Middle frontal gyrus (tissue), 1 donor: Measurements from ENCODE around the gene NANS.
A peak's percentile ranks its signal among the peaks of the same experiment; 100 is the strongest.
"Not testable (repeated sequence)": the region's sequence is repeated elsewhere in the genome, so short reads cannot be mapped to it uniquely, and the experiment has no call there.

ENCODE experiments used
- DNase-seq: peaks from one replicate; pipeline ENCODE4 v3.0.0-alpha.2; 2015; ENCODE audit warnings: low spot score; ENCODE audit errors: extremely low spot score

NANS gene, protein sequence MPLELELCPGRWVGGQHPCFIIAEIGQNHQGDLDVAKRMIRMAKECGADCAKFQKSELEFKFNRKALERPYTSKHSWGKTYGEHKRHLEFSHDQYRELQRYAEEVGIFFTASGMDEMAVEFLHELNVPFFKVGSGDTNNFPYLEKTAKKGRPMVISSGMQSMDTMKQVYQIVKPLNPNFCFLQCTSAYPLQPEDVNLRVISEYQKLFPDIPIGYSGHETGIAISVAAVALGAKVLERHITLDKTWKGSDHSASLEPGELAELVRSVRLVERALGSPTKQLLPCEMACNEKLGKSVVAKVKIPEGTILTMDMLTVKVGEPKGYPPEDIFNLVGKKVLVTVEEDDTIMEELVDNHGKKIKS

DNA sequence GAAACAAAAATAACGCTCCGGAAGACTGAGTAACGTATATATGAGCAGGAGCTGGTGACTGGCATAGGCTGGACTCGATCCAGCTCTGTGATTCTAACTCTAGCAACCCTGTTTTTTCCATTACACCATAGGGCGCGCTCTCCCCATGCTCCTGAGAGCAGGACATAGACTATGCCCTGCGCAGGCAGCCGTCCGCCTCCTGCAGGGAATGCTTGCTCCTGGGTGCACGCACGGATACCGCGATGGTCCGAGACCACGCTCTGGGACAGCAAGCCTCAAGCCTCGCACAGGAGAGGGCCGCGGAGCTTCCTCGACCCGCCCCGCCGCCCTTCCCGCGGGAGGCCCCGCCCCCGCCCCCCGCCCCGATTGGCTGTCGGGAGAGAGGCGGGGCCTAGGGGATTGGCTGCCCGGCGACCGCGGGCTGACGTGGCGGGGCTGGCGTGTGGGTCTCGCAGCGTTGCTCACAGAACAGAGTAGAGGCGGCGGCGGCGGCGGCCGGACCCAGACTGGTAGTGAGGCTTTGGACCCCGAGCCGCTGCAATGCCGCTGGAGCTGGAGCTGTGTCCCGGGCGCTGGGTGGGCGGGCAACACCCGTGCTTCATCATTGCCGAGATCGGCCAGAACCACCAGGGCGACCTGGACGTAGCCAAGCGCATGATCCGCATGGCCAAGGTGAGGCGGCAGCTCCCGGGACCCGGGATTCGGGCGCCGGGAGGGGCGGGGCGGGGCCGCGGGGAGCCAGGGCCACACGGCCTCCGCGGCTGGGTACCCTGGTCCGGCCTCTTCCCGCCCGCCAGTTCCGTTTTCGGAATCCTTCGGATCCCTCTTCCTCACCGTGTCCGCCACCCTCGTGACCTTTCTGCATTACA lies at the start of gene NANS:
NANS (plus strand) TSS at position 464 of the 869 bp plus-strand sequence; CDS start at position 541, 77 bp downstream.
- peak; percentile 82 for DNase-seq

DNA sequence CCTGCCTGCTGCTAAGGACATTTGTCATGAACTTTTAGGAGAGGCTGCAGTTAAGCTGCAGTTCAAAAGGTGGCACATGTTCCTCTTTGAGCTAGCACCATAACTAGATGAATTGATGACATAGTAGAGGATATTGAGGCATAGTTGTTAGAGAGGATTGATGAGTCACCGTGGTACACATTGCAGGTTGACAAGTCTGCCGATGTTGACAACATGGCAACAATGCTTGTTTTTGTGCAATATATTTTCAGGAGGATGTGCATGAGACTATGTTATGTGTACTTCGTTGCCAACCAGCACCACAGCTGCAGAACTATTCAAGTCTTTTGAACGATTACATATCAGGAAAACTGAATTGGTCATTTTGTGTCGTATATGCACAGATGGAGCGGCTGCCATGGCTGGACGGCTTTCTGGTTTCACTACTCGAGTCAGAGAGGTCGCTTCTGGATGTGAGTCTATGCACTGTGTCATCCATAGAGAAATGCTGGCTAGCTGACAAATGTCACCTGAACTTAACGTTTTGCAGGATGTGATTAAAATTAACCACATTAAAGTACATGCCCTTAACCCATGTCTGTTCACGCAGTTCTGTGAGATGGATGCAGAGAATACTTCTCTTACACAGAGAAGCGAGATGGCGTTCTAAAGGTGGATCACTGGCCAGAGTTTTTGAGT lies 49.1 kb upstream of the NANS start:
- no peak for DNase-seq

DNA sequence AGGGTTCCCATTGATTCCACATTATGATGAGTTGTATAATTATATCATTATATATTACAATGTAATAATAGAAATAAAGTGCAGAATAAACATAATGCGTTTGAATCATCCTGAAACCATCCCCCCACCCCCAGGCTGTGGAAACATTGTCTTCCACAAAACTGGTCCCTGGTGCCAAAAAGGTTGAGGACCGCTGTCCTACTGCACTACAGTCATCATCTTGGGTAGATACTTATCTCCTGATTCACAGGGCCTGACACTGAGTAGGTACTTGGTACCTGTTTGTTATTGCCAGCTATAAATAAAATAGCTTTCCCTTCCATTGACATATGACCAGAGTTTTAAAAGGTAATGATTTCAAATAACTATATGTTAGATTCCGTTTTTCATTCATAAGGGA lies 47.8 kb upstream of the NANS start:
- DNase-seq: no peak

DNA sequence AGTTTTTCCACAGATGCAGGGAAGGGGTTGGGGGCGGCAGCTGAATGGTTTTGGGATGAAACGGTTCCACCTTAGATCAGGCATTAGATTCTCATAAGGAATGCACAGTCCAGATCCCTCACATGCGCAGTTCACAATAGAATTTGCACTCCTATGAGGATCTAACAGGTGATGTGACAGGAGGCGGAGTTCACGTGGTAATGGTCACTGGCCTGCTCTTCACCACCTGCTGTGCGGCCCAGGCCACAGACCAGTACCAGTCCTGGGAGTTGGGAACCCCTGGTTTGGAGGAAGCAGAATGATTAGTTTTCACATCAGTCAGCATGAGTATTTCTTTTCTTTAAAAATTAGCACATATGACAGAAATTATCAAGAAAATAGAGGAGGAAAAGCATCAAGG lies 47.1 kb upstream of the NANS start:
- DNase-seq: no peak

DNA sequence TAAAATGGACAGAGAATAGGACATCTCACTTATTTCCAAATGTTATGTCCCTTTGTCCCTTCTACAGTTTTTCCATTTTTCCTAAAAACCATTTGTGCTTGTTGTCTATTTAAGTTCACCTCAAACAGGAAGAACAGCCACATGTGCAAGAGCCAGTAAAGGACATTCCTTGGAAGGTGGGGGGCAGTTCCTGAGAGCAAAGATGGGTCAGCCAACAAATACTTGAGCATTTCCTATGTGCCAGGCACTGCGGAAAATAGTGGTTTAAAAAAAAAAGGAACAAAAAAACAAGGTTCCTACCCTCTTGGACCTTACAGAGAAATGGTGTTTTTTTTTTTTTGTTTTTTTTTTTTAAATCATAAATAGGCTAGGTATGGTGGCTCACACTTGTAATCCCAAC lies 46.6 kb upstream of the NANS start:
- DNase-seq: no peak

DNA sequence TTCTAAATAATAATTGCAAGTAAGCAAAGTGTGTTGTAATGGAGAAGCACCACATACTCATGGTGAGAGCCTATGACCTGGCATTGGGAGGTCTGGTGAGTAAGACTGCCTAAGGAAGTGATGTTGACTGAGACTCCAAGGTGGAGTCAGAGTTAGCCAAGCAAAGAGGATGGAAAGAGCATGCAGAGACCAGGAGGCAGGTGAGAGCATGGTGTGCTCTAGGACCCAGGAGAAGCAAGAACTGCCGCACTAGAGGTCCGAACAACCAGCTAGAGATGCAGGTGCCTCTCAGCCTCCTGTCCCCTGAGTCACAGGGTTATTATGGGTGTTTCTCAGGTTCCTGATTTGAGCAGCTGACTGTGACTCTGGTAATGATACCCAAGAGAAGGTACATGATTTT lies 46.1 kb upstream of the NANS start:
- no peak for DNase-seq

DNA sequence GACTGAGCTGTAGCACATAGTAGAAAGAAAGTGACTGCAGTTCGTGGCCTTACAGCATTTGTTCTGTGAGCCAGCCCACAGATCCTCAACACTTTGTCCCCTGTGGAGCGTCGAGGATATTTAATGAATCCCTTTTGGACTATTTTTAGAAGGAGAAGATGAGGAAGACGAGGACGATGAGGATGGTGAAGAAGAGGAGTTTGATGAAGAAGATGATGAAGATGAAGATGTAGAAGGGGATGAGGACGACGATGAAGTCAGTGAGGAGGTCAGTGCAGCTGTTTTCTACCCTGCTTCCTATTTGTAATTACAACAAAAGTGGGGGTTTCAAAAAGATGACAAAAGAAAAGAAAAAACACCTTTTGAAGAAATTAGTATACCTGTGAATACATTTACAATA lies 45.4 kb upstream of the NANS start:
- DNase-seq: no peak

DNA sequence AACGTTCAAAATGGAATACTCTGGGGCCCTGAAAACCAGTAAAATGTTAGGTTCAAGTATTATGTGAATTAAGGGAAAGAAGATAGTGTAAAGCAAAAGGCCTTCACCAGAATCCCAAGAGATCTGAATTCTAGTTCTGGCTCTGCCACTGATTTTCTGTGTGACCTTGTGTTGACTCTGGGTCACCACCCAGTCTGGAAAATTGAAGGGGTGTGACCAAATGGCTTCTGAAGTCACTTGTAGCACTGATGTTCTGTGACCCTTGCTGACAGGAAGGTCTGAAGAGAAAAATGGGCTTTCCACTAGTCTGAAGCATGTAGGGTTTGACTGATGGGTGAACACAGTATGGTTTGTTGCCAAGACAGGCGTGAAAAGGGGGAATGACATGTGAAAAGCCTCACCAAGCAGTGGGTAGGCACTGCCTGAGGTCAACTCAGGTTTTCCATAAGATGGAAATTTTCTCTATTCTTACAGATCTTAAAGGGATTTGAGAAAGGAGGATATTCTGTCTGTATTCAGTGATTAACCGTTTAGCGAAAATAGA lies 40.3 kb upstream of the NANS start:
- no peak for DNase-seq

DNA sequence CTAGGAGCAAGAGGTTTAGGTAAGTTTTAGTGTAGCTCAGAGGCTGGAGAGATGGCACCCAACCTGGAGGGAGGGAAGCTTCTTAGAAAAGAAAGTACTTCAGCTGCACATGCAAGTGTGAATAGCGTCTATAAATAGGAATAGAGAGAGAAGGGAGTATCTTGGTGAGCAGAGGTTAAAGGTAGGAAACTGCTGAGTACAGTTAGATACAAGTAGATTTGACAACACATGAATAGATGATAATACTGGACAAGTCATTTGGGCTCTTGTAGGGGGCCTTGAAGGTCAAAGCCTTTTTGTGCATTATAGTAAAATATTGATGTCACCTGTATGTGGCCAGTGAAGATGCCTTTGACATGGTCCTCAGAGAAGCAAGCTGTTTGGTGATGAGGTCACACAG lies 39.2 kb upstream of the NANS start:
- DNase-seq: no peak

DNA sequence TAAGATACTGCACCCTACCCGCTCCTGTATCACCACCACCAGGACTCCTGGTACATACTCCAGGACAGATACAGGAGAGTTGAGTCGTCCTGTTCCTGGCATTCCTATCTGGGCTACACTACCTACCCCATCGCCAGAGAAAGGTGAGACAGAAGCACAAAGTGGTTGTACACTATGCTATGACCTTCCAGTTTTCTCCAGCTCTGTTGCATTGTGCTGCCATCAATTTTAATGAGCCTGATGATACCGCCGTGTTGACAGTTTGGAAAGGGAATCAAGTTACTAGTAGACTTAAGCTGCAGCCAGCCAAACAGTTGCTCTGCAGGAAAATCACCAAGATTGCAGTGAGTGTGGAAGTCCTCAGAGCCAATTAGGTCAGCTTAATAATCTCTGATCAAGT lies 38.2 kb upstream of the NANS start:
- DNase-seq: no peak

DNA sequence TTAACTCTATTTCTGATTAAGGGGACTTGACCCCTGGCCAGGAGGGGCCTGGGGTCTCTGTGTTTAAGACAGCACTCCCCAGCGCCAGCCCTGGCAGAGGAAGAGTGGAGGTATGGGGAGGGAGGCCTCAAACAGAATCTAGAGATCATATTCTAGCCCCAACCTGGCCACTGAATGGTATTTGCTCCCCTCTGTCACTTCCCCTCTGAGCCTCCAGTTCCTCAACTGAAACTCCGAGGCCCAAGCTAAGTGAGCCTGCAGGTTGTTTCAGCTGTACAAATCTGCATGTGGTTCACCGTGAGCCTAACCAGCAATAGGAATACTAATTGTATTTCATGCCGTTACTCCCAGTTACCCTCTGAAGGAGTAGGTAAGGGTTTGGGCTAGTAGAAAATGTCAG lies 37.4 kb upstream of the NANS start:
- no peak for DNase-seq

DNA sequence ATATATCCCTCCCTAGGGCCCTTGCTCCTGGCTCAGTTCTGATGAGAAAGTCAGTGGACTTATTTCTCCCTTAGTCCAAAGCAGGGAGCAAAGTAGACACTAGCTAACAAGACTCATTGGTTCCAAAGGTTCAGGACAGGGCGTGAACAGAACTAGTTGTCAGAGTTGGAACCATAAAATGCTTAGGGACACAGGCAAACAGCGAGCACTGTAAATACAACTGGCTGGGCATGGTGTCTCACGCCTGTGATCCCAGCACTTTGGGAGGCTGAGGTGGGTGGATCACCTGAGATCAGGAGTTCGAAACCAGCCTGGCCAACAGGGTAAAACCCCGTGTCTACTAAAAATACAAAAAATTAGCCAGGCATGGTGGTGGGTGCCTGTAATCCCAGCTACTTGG lies 36.7 kb upstream of the NANS start:
- not testable (repeated sequence) for DNase-seq

DNA sequence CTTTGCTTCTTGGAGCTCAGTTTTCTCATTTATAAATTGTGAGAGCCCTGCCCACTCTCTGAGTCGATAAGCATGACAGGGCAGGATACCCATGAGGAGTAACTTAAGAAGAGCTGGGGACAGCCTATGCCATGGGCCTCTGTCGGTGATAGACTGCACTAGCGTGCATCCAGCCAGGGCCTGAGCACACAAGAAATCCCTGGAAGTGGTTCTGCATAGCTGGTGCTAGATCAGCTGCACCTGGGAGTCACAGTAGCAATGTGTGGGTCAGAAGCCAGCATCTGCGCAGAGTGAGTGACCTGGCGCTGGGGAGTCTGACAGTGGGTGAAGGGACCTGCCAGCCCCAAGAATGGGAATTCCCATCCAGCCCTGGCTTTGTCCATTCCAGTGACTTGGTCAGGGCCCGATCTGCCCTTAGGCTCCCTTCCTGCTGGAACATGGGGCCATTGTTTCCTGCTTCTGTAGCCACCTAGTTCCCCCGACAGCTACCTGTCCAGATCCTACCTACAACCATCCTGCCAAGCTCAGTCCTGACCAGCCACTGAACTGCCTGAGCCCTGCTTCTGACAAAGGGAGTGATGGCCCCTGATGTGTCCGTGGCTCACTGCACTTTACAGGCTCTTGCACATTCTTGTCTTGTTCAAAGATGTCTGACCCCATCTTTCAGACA lies 35.9 kb upstream of the NANS start:
- no peak for DNase-seq

DNA sequence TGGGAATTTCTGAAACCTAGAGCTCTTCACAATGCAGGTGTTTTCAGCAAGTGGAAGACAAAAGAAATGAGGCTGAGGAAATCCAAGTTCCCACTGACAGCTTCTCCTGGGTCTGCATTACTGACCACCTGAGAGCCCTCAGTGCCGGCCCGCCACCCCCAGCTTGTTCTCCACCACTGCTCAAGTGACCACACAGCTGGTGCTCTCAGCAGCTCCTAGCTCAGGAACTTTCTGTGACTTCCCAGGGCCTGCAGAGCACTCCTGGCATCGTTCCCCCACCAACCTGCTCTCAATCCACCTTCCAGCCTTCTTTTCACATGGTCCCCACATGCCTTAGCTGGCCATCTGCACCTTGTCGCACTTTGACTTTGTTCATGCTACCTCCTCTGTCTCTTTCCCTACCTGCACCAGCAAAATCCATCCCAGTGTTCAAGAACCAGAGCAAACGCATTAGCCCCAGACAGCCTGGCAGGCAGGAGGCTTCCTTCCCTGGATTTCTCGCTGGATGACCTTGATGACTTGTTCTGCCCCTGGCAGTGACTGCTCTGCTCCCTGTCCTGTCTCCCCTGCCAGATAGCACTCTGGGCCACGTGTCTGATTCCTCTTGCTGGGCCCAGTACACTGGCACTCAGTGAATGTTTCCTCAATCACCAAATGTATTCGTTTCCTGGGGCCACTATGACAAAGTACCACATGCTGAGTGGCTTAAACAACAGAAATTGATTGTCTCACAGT lies 35.1 kb upstream of the NANS start:
- no peak for DNase-seq

DNA sequence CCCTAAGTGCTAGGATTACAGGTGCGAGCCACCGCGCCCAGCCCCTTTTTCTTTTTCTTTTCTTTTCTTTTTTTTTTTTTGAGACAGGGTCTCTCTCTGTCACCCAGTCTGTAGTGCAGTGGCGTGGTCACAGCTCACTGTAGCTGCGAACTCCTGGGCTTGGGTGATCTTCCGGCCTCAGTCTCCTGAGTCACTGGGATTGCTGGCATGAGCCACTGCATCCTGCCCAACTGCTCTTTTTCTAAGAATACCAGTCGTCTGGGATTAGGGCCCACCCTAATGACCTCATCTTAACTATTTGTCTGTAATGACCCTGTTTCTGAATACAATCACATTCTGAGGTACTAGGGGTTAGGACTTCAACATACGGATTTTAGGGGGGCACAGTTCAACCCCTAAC lies 34.1 kb upstream of the NANS start:
- no peak for DNase-seq

DNA sequence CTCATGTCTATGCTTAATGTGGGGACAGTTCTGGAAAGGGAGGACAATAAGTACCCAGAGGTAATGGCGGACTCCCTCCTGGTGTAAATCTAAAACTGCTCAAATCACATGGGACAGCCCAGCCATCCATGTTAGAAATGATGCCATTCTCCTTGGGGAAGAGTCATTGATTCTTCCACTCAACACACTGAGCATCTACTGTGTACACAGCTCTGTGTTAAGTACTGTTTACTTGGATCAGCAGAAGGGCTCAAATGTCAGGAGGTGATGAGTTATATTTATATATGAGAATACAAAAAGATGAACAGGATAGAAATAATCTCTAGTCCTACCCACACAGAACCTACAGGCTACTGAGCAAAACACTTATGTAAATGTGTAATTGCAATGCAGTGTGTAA lies 31.8 kb upstream of the NANS start:
- no peak for DNase-seq

DNA sequence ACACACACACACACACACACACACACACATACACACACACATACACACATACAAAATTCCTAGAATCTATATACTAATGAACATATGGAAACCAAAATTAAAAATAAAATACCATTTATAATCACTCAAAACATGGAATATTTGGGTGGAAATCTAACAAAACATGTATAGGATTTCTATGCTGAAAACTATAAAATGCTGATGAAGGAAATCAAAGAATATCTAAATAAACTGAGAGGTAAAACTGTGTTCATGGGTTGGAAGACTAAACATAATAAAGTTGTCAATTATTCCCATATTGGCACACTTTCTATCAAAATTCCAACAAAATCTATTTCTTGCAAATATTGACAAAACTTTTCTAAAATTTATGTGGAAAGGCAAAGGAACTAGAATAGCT lies 25.4 kb upstream of the NANS start:
- no peak for DNase-seq

DNA sequence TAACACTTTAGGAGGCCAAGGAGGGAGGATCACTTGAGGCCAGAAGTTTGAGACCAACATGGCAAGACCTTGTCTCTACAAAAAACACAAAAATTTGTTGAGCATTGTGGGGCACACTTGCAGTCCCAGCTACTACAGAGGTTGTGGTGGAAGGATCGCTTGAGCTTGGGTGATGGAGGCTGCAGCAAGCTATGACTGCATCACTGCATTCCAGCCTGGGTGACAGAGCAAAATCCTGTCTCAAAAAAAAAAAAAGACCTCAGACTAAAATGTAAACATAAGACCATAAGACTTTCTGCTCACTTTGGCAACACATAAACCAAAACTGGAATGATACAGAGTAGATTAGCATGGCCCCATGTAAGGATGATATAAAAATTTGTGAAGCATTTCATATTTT lies 24.6 kb upstream of the NANS start:
- DNase-seq: no peak

DNA sequence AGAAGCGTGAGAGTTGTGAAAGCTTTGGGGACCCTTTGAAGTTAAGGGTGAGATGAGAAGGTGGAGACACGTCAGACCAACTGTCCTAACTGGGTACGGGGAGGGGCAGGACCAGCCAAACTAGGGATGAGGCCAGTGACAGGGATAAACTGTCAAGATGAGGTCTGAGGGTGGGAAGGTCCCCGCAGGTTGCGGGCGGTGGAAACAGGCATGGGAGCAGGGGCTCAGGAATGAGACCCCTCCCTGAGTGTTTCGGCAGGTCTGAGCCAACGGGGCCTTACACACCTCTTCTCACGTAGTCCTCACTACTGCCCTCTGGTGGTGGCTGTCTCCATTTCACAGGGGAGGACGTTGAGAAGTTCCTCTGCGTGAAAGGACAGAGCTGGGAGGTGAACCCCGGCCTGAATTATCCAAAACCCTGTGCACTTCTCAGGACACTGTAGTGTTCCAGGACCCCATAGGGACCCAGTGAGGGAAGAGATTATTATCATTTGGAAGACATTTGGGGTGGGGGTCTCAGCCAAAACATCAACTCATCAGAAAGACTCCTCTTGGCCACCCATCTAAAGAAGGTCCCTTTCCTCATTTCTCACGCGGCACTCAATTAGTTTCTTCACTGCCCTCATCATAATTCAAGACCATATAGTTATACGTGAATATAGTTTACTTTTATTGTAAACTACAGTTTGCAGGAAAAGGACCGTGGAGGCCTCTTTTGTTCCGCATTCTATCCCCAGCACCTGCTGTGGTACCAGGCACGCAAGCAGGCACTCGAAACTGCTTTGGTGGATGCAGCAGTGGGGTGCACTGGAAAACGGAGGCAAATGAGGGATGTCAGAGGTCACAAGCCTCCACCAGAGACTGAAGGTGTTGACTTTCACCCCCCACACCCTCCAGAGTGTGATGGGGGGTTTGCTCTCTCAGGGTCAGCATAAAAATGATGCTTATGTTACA lies 21.7 kb upstream of the NANS start:
- DNase-seq: peak; percentile 66
